Pancreas (tissue), 10 donors: Measurements from ENCODE around the gene SNX17. TPM values are rescaled to one million over a fixed set of nuclear protein-coding genes. Genes with fewer than 3 reads are reported as not detected.

Source experiments
- ATAC-seq, 4 donors: fragments of 200-7000 bp; cut with Tn5 transposase; one replicate each; pipeline versions ENCODE4 v1.8.0 to v1.9.1; 2020; ENCODE audit warnings: mild to moderate bottlenecking in 4 of 4, moderate library complexity in 4 of 4
- DNase-seq, 6 donors: peaks; one replicate each; pipeline ENCODE4 v3.0.0-alpha.2; 2020
- FAIRE-seq: peaks from 2 replicates; lab custom pipeline; 2012; peaks lifted over from hg19 to GRCh38; lab: Jason Lieb, UNC
- H3K27ac ChIP-seq, 4 donors: fragments of 200-600 bp; sonication (generic); 1 replicate in 3 of 4; 2 replicates in 1 of 4; pipeline versions ENCODE4 v1.5.0 to v1.8.0; 2020
- H3K27me3 ChIP-seq, 4 donors: fragments of 200-600 bp; one replicate each; pipeline ENCODE4 v1.8.0; 2021
- H3K36me3 ChIP-seq, 3 donors: fragments of 200-600 bp; sonication (generic) in 1 of 3; one replicate each; pipeline versions ENCODE4 v1.5.0 to v1.8.0; 2020 to 2021
- H3K4me1 ChIP-seq, 3 donors: fragments of 200-600 bp; one replicate each; pipeline ENCODE4 v1.8.0; 2021
- H3K4me3 ChIP-seq, 4 donors: fragments of 200-600 bp; sonication (generic) in 2 of 4; one replicate each; pipeline versions ENCODE4 v1.5.0 to v1.8.0; 2020 to 2021
- H3K9me3 ChIP-seq, 4 donors: fragments of 200-600 bp; one replicate each; pipeline ENCODE4 v1.8.0; 2021
- WGBS, 2 donors: extraction: QIAGEN DNeasy Blood & Tissue Kit; methylation state at CpG; one replicate each; pipeline ENCODE4 v1.1.7; 2013; 5-methylcytosine and 5-hydroxymethylcytosine counted together
- intact Hi-C, 3 donors: fragments of 100-400 bp; cut with DNase I; formaldehyde crosslinking; loops; one replicate each; pipeline versions ENCODE4 v1.11.1 to v1.14.2; 2022
- polyA plus RNA-seq, 2 donors: library from polyadenylated mRNA; stranded (reverse); fragments of 200-250 nt; gene quantifications; one replicate each; pipeline ENCODE4 v1.2.3, GENCODE V29; 2013
- total RNA-seq, 6 donors: library from RNA; stranded (reverse); fragmentation: NEBNext Ultra II Directional in 4 of 6; extraction: Animal tissue kit (Norgen Biotek cat#: 25700) in 4 of 6; gene quantifications; one replicate each; pipeline versions ENCODE4 v1.2.1 to v1.2.4, GENCODE V29; 2021 to 2023
- TF ChIP-seq, protein P1 (sequence below), 4 donors: fragments of 200-600 bp; sonication (generic) in 3 of 4; IDR thresholded peaks; one replicate each; pipeline versions ENCODE4 v1.5.0 to v1.8.0; 2021; ENCODE audit warnings: antibody characterized with exemption in 4 of 4
- donor health status: healthy with polysubstance abuse.
- donor health status: DM: no; HTN: no; CAD: no; lungs with moderate emphysema.
- donor health status: DM: no; HTN: no; CAD: no.
- donor health status: control.
- donor health status: control.
- donor health status: Bipolar disorder and iron deficiency.
- donor health status: DM: yes; HTN: yes; CAD: no.
- donor health status: DM: no; HTN: no; CAD: no.
- donor health status: DM: no; HTN: no; CAD: no.
- donor health status: DM: yes; HTN: yes; CAD: no.

SNX17 gene
- total and polyA plus RNA-seq, 8 donors, result 34.3 to 60.2 (median 39.5) TPM

DNA sequence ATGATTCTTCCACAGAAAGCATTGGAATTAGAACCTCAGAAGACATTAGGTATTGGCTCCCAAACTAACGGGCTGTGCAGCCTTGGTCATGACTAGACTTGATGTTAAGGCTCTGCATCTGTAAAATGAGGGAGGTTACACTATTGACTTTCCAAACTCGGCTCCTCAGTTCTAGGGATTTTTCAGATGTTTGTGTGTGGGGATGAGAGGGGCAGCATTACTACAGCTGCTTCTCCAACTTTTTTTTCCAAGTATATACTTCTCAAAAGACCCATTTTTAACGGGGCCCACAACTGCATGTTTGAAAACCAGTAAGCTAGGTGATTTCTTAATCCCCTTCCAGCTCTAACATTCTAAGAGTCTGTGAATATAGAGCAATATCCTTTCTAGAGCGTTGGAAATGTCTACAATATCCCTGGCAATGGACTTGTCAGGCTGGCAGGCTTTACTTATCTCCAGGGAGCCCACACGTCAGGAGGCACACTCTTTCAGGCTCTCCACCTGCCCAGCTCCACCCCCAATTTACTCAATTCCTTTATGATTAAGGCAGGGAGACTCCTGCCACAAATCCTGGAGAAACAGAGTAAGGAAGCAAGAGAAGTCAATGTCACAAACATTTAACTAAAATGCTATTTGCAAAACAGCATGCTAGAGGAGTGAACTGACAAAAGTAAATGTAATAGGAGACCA is 46.7 kb upstream of the SNX17 start:
- TF ChIP-seq, protein P1, sequence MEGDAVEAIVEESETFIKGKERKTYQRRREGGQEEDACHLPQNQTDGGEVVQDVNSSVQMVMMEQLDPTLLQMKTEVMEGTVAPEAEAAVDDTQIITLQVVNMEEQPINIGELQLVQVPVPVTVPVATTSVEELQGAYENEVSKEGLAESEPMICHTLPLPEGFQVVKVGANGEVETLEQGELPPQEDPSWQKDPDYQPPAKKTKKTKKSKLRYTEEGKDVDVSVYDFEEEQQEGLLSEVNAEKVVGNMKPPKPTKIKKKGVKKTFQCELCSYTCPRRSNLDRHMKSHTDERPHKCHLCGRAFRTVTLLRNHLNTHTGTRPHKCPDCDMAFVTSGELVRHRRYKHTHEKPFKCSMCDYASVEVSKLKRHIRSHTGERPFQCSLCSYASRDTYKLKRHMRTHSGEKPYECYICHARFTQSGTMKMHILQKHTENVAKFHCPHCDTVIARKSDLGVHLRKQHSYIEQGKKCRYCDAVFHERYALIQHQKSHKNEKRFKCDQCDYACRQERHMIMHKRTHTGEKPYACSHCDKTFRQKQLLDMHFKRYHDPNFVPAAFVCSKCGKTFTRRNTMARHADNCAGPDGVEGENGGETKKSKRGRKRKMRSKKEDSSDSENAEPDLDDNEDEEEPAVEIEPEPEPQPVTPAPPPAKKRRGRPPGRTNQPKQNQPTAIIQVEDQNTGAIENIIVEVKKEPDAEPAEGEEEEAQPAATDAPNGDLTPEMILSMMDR (IDR thresholded peaks at IDR 0.05), result no peak
- Histone ChIP-seq H3K4me3 (peak overlapping the region; percentile 71 to 82 (median 77)), H3K36me3 (peaks cover 0 to 20% (median 1%) of the 10 kb centered on the region in 3 donors), H3K27me3 (no peaks in the 10 kb centered on the region), H3K27ac (peak overlapping the region; percentile 93 to 95 (median 94)), H3K9me3 (no peaks in the 10 kb centered on the region), H3K4me1 (peaks cover 8 to 26% (median 21%) of the 10 kb centered on the region in 3 donors)
- FAIRE-seq (no peak), ATAC-seq (peak; percentile 4 to 15 (median 14)), DNase-seq (no peak)
- intact Hi-C loops, result no loop called here
- WGBS, 2 donors, result 4 to 6% methylated on average over 5 of the region's 5 CpGs

DNA sequence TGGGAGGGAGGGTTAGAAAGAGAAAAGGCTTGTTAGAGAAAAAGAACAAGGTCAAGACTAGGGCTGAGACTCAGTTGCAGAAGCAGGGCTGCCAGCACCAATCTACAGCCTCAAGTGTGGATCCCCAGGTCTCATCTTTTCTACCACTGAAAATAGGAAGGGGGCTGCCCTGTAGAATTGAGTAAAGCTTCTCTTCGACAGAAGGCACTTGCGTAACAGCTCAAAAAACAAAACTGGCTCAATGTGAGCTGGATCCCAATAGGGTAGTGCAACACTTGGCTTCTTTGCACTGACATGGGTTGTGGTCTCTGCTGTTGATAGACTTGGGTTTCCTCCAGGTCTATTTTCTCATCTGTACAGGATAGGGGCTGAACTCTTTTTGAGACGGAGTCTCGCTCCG is 45.7 kb upstream of the SNX17 start:
- TF ChIP-seq, protein P1 (IDR thresholded peaks at IDR 0.05), result no peak
- 96 to 99% methylated on average over 5 of the region's 5 CpGs for WGBS, 2 donors
- H3K4me1 ChIP-seq, result peaks cover 8 to 26% (median 21%) of the 10 kb centered on the region in 3 donors
- peaks cover 0 to 30% (median 11%) of the 10 kb centered on the region in 3 donors for H3K36me3 ChIP-seq
- H3K4me3 ChIP-seq, result no peak overlapping the region
- H3K9me3 ChIP-seq, result no peaks in the 10 kb centered on the region
- ATAC-seq (no peak), FAIRE-seq (no peak), DNase-seq (no peak)
- H3K27ac ChIP-seq, result peak overlapping the region in 1 of 4 donors; percentile 94
- no peaks in the 10 kb centered on the region for H3K27me3 ChIP-seq
- intact Hi-C loops, result no loop called here

DNA sequence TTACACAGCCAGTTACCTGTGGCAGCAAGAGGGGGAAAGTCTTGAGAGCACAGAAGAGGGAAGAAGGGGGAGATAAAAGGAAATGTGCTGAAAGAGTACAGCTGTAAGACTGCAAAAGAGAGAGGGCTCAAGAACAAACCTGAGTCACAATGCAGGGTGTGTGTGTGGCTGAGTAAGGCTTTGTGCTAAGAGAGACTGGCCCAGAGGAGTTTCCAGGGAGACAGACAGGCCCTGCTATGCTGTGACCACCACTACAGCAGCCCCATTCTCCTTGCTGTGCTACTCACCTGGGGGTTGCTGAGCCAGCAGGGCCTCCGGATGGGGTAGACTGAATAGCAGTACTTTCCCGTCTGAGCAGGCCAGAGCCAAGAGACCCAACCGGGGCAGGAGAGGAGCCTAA is 35.1 kb upstream of the SNX17 start:
- no peak for FAIRE-seq

DNA sequence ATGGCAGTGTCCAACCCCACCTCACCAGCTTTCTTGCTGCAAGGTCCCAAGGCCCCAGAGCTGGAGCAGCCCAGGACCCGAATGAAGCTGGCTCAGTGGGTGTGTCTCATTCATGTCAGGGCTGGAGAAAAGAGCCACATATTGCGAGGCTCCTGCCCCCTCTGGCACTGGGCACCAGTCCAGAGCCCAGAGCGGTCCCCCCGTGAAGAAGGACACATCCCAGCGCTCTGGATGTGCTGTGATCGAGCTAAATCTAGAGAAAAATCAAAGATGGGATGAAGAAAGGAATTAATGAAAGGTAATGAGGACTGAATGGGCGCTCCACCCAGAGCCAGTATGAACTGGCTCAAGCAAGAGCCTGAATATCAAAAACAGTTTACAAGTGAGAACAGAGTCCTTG is 34.2 kb upstream of the SNX17 start:
- TF ChIP-seq, protein P1 (IDR thresholded peaks at IDR 0.05), result no peak
- Histone ChIP-seq H3K9me3 (no peaks in the 10 kb centered on the region), H3K36me3 (peaks cover 9 to 68% (median 22%) of the 10 kb centered on the region in 3 donors), H3K27me3 (no peaks in the 10 kb centered on the region), H3K4me3 (no peak overlapping the region), H3K4me1 (no peaks in the 10 kb centered on the region), H3K27ac (no peak overlapping the region)
- no peak for ATAC-seq
- 95% methylated on average over 7 of the region's 7 CpGs for WGBS, 2 donors
- intact Hi-C loops, result no loop called here
- FAIRE-seq, result no peak
- DNase-seq, result no peak

More for the DNA sequence above, 35.1 kb upstream of the SNX17 start:
- Histone ChIP-seq H3K27ac (no peak overlapping the region), H3K4me3 (no peak overlapping the region), H3K4me1 (no peaks in the 10 kb centered on the region), H3K9me3 (no peaks in the 10 kb centered on the region), H3K27me3 (no peaks in the 10 kb centered on the region), H3K36me3 (peaks cover 9 to 59% (median 17%) of the 10 kb centered on the region in 3 donors)
- TF ChIP-seq, protein P1 (IDR thresholded peaks at IDR 0.05), result no peak
- DNase-seq, result no peak
- no peak for ATAC-seq
- 95% methylated on average over 3 of the region's 3 CpGs for WGBS, 2 donors
- intact Hi-C loops, result no loop called here

DNA sequence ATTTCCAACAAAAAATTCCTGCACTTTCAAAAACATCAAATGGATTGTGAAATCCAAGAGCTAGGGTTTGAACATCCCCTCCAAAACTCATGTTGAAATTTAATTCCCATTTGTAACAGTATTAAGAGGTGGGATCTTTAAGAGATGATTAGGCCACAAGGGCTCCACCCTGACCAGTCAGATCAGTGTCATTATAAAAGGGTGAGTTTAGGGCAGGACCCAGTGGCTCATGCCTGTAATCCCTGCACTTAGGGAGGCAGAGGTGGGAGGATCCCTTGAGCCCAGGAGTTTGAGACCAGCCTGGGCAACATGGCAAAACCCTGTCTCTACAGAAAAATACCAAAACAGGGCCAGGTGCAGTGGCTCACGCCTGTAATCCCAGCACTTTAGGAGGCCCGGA is 22.8 kb upstream of the SNX17 start:
- Histone ChIP-seq H3K4me1 (no peaks in the 10 kb centered on the region), H3K9me3 (no peaks in the 10 kb centered on the region), H3K4me3 (no peak overlapping the region), H3K27me3 (no peaks in the 10 kb centered on the region), H3K36me3 (peaks cover 0 to 2% (median 0%) of the 10 kb centered on the region in 3 donors), H3K27ac (no peak overlapping the region)
- WGBS, 2 donors, result 81 to 83% methylated on average over 2 of the region's 2 CpGs
- intact Hi-C loops, result no loop called here
- ATAC-seq (no peak), FAIRE-seq (no peak), DNase-seq (no peak)
- TF ChIP-seq, protein P1 (IDR thresholded peaks at IDR 0.05), result no peak
